Glutamatergic neuron (in vitro differentiated cells): ENCODE data around the gene PRKD3. TPM values are rescaled to one million over a fixed set of nuclear protein-coding genes. Genes with fewer than 3 reads are reported as not detected.
A peak's percentile ranks its signal among the peaks of the same experiment; 100 is the strongest.

Source experiments
- DNase-seq: peaks from one replicate; pipeline ENCODE4 v3.0.0; 2022
- H3K27ac Mint-ChIP-seq: one replicate; pipeline ENCODE4 v1.8.0; 2020; ENCODE audit warnings: mild to moderate bottlenecking, mixed read lengths, inconsistent platforms; ENCODE audit not compliant: unreplicated experiment
- H3K27me3 Mint-ChIP-seq: one replicate; pipeline ENCODE4 v1.8.0; 2020; ENCODE audit warnings: mild to moderate bottlenecking, moderate library complexity, mixed read lengths, inconsistent platforms; ENCODE audit not compliant: unreplicated experiment
- H3K36me3 Mint-ChIP-seq: one replicate; pipeline ENCODE4 v1.8.0; 2020; ENCODE audit warnings: mild to moderate bottlenecking, mixed read lengths, inconsistent platforms; ENCODE audit not compliant: unreplicated experiment
- H3K4me1 Mint-ChIP-seq: one replicate; pipeline ENCODE4 v1.8.0; 2020; ENCODE audit warnings: mild to moderate bottlenecking, low read depth, mixed read lengths, inconsistent platforms; ENCODE audit not compliant: unreplicated experiment
- H3K4me3 Mint-ChIP-seq: one replicate; pipeline ENCODE4 v1.8.0; 2020; ENCODE audit warnings: mild to moderate bottlenecking, mixed read lengths, inconsistent platforms; ENCODE audit not compliant: unreplicated experiment
- H3K9me3 Mint-ChIP-seq: one replicate; pipeline ENCODE4 v1.8.0; 2020; ENCODE audit warnings: mild to moderate bottlenecking, moderate library complexity, mixed read lengths, inconsistent platforms; ENCODE audit not compliant: unreplicated experiment
- CTCF ChIP-seq: fragments of 200-600 bp; sonication (generic); IDR thresholded peaks from one replicate; pipeline ENCODE4 v1.5.0; 2021; ENCODE audit not compliant: partially characterized antibody, unreplicated experiment
- total RNA-seq: library from RNA; stranded (reverse); fragmentation: NEBNext Ultra II Directional; extraction: Animal tissue kit (Norgen Biotek cat#: 25700); gene quantifications from one replicate; pipeline ENCODE4 v1.2.1, GENCODE V29; 2021; ENCODE audit not compliant: unreplicated experiment

The PRKD3 gene
- total RNA-seq, 1 donor from 2014 or later: 47.9 TPM

- Mint-ChIP-seq H3K36me3 (no peaks in the 10 kb centered on the region), H3K4me1 (no peaks in the 10 kb centered on the region), H3K9me3 (no peaks in the 10 kb centered on the region), H3K27ac (no peak overlapping the region), H3K27me3 (no peaks in the 10 kb centered on the region), H3K4me3 (no peak overlapping the region)
- no peak for DNase-seq
- no peak for TF ChIP-seq CTCF
Observed at GRCh38 chr2:37284381-37284780, 40.3 kb downstream of the PRKD3 start.

- no peaks in the 10 kb centered on the region for H3K9me3 Mint-ChIP-seq
- H3K4me3 Mint-ChIP-seq: no peak overlapping the region
- no peak for DNase-seq
- TF ChIP-seq CTCF: no peak
- peak overlapping the region; percentile 7 for H3K27ac Mint-ChIP-seq
- H3K36me3 Mint-ChIP-seq: no peaks in the 10 kb centered on the region
- H3K27me3 Mint-ChIP-seq: no peaks in the 10 kb centered on the region
- H3K4me1 Mint-ChIP-seq: no peaks in the 10 kb centered on the region
Observed at GRCh38 chr2:37283207-37283606, 41.4 kb downstream of the PRKD3 start.

- Mint-ChIP-seq H3K4me1 (no peaks in the 10 kb centered on the region), H3K27me3 (no peaks in the 10 kb centered on the region), H3K4me3 (no peak overlapping the region), H3K9me3 (no peaks in the 10 kb centered on the region), H3K36me3 (no peaks in the 10 kb centered on the region), H3K27ac (peak overlapping the region; percentile 7)
- no peak for TF ChIP-seq CTCF
- no peak for DNase-seq
Observed at GRCh38 chr2:37282746-37283145, 41.9 kb downstream of the PRKD3 start.

GRCh38 chr2:37281916-37282315 is 42.7 kb downstream of the PRKD3 start:
- H3K4me1 Mint-ChIP-seq: no peaks in the 10 kb centered on the region
- no peak for DNase-seq
- no peaks in the 10 kb centered on the region for H3K27me3 Mint-ChIP-seq
- no peak overlapping the region for H3K27ac Mint-ChIP-seq
- TF ChIP-seq CTCF: no peak
- H3K36me3 Mint-ChIP-seq: no peaks in the 10 kb centered on the region
- H3K4me3 Mint-ChIP-seq: no peak overlapping the region
- no peaks in the 10 kb centered on the region for H3K9me3 Mint-ChIP-seq

GRCh38 chr2:37276291-37276690 is 48.3 kb downstream of the PRKD3 start:
- no peaks in the 10 kb centered on the region for H3K9me3 Mint-ChIP-seq
- H3K27me3 Mint-ChIP-seq: no peaks in the 10 kb centered on the region
- H3K4me1 Mint-ChIP-seq: no peaks in the 10 kb centered on the region
- no peak overlapping the region for H3K4me3 Mint-ChIP-seq
- no peaks in the 10 kb centered on the region for H3K36me3 Mint-ChIP-seq
- no peak overlapping the region for H3K27ac Mint-ChIP-seq
- no peak for TF ChIP-seq CTCF
- DNase-seq: no peak

Other genes with a start within 250 kb of the PRKD3 start
- gene HEATR5B, start 240.5 kb downstream of the PRKD3 start, total RNA-seq: 33.5 TPM
- gene GPATCH11, start 240.3 kb downstream of the PRKD3 start, total RNA-seq: 13.2 TPM
- gene EIF2AK2, start 167.9 kb downstream of the PRKD3 start, total RNA-seq: 8.7 TPM
- not detected for gene SULT6B1, start 136.2 kb downstream of the PRKD3 start, total RNA-seq
- gene CEBPZOS, start 128.3 kb downstream of the PRKD3 start, total RNA-seq: 39.9 TPM
- gene CEBPZ, start 93.2 kb downstream of the PRKD3 start, total RNA-seq: 41.1 TPM
- 25.1 TPM for gene NDUFAF7, start 93.2 kb downstream of the PRKD3 start, total RNA-seq
- gene QPCT, start 19.8 kb upstream of the PRKD3 start, total RNA-seq: 7.4 TPM